Suprapubic skin (tissue), 4 donors: Measurements from ENCODE around the gene MLH3. TPM values are rescaled to one million over a fixed set of nuclear protein-coding genes. Genes with fewer than 3 reads are reported as not detected.

Experiments
- DNase-seq, 2 donors: peaks; one replicate each; pipeline ENCODE4 v3.0.0-alpha.2; 2019; ENCODE audit warnings: low spot score in 2 of 2
- H3K27ac ChIP-seq: fragments of 200-600 bp; sonication (generic); one replicate; pipeline ENCODE4 v1.5.1; 2019
- H3K27me3 ChIP-seq: fragments of 200-600 bp; sonication (generic); one replicate; pipeline ENCODE4 v1.5.1; 2019
- H3K36me3 ChIP-seq: fragments of 200-600 bp; sonication (generic); one replicate; pipeline ENCODE4 v1.5.1; 2019
- H3K4me1 ChIP-seq: fragments of 200-600 bp; sonication (generic); one replicate; pipeline ENCODE4 v1.5.1; 2019
- H3K4me3 ChIP-seq: fragments of 200-600 bp; sonication (generic); one replicate; pipeline ENCODE4 v1.5.1; 2019; ENCODE audit warnings: mild to moderate bottlenecking
- H3K9me3 ChIP-seq: fragments of 200-600 bp; sonication (generic); one replicate; pipeline ENCODE4 v1.5.1; 2019
- EP300 ChIP-seq: sonication (generic); formaldehyde crosslinking; IDR thresholded peaks from one replicate; pipeline ENCODE4 v1.6.1; 2017; ENCODE audit warnings: antibody characterized with exemption
- POLR2A ChIP-seq, 2 donors: fragments of 450-650 bp; IDR thresholded peaks; one replicate each; pipeline ENCODE4 v1.6.1; 2017; ENCODE audit warnings: antibody characterized with exemption in 2 of 2, mild to moderate bottlenecking in 2 of 2, moderate library complexity in 2 of 2
- POLR2AphosphoS5 ChIP-seq, 3 donors: sonication (generic); formaldehyde crosslinking; IDR thresholded peaks; one replicate each; pipeline ENCODE4 v1.6.1; 2017; ENCODE audit warnings: antibody characterized with exemption in 3 of 3
- WGBS: methylation state at CpG from one replicate; pipeline ENCODE4 v1.1.5; 2018; 5-methylcytosine and 5-hydroxymethylcytosine counted together
- total RNA-seq, 4 donors: library from RNA; depleted of rRNA; stranded (reverse); fragments of >200 nt; gene quantifications; one replicate each; pipeline ENCODE4 v1.1.0, GENCODE V29; 2016
- TF ChIP-seq, protein P1 (sequence below), 2 donors: fragments of 200-600 bp in 1 of 2; fragments of 450-650 bp in 1 of 2; sonication (generic) in 1 of 2; IDR thresholded peaks; one replicate each; pipeline ENCODE4 v1.5.1; 2016 to 2019; ENCODE audit warnings: antibody characterized with exemption in 2 of 2, mild to moderate bottlenecking in 1 of 2, moderate library complexity in 1 of 2

The MLH3 gene
- total RNA-seq, 4 donors from 2014 or later: 8.6 to 27.0 (median 14.1) TPM

DNA sequence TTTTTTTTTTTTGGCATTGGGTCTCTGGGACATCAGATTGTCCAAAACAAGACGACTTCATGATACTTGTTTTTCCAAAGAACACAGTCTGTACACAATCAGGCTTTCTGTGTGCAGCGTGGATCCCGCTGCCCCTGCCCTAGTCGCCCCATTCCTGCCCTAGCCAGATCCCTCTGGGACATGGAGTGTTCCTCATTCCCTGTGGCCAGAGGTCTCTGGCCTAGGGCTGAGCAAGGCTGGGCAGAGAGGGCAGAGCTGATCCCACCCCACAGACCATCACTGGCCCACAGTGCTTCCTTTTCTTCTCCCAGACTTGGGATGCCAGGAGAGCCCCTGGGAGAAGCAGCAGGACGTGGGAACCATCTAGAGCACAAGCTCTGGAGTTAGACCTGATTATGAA, 69.4 kb downstream of the MLH3 start:
- H3K9me3 ChIP-seq: no peaks in the 10 kb centered on the region
- 81% methylated on average over 4 of the region's 5 CpGs for WGBS
- no peaks in the 10 kb centered on the region for H3K27me3 ChIP-seq
- H3K4me1 ChIP-seq: peaks cover 47% of the 10 kb centered on the region
- DNase-seq: no peak
- H3K27ac ChIP-seq: no peak overlapping the region
- no peak overlapping the region for H3K4me3 ChIP-seq
- H3K36me3 ChIP-seq: no peaks in the 10 kb centered on the region
- TF ChIP-seq, protein P1, sequence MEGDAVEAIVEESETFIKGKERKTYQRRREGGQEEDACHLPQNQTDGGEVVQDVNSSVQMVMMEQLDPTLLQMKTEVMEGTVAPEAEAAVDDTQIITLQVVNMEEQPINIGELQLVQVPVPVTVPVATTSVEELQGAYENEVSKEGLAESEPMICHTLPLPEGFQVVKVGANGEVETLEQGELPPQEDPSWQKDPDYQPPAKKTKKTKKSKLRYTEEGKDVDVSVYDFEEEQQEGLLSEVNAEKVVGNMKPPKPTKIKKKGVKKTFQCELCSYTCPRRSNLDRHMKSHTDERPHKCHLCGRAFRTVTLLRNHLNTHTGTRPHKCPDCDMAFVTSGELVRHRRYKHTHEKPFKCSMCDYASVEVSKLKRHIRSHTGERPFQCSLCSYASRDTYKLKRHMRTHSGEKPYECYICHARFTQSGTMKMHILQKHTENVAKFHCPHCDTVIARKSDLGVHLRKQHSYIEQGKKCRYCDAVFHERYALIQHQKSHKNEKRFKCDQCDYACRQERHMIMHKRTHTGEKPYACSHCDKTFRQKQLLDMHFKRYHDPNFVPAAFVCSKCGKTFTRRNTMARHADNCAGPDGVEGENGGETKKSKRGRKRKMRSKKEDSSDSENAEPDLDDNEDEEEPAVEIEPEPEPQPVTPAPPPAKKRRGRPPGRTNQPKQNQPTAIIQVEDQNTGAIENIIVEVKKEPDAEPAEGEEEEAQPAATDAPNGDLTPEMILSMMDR (IDR thresholded peaks at IDR 0.05): no peak
- TF ChIP-seq POLR2A (IDR thresholded peaks at IDR 0.05) (no peak), POLR2AphosphoS5 (IDR thresholded peaks at IDR 0.05) (no peak), EP300 (no peak)

DNA sequence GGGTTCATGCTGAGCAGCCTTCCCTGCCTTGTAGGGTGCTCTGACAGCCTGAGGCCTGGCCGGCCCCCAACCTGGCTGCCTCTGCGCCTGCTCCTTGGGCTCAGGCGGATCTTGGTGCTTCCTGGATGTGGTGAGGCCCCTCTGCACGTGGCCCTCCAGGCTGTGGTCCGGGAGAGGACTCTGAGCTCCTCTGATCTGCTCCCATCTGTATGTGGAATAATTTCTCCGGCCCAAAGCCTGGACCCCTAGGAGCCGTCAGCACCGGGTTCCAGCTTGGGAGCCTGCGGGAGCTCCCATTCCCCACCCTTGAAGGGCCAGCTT, 69.8 kb downstream of the MLH3 start:
- no peak for DNase-seq
- WGBS: 95% methylated on average over 4 of the region's 9 CpGs
- Histone ChIP-seq H3K9me3 (no peaks in the 10 kb centered on the region), H3K27ac (no peak overlapping the region), H3K4me1 (peaks cover 51% of the 10 kb centered on the region), H3K4me3 (no peak overlapping the region), H3K27me3 (no peaks in the 10 kb centered on the region), H3K36me3 (no peaks in the 10 kb centered on the region)
- TF ChIP-seq, protein P1 (IDR thresholded peaks at IDR 0.05): no peak
- TF ChIP-seq POLR2A (IDR thresholded peaks at IDR 0.05): no peak
- no peak for TF ChIP-seq POLR2AphosphoS5 (IDR thresholded peaks at IDR 0.05)
- no peak for TF ChIP-seq EP300

DNA sequence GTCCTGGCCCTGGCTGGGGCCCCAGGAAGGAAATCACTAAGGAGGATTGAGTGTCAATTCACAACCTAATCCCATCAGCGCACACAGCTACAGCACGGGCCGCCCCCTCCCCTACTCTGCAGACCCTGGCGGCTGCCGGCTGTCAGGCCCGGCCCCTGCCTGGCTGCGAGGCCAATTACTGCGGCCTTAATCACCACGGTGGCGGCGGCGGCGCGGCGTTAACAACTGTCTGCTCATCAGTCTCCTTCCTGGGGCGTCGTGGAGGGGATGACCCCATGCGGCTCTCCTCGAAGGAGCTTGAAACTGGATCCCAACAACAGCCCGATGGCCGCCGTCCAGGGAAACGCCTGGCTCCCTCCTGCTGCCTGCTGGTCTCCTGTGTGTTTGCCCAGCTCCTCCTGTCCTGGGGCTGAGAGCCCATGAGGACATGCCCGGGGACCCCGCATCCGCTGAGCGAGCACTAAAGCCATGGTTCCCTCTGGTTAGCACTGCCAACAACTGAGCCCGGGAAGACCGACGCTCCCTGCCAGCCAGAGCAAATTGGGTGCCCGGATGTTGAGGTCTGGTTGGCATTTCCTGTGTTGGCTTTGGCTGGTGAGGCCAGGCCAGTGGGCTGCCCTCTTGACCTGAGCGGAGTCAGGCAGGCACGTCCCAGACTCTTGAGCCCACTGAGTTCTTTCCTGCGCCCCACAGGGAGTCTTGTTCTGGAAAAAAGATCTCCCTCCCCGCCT, 70.4 kb downstream of the MLH3 start:
- Histone ChIP-seq H3K4me3 (no peak overlapping the region), H3K27ac (no peak overlapping the region), H3K36me3 (no peaks in the 10 kb centered on the region), H3K27me3 (no peaks in the 10 kb centered on the region), H3K9me3 (no peaks in the 10 kb centered on the region), H3K4me1 (peaks cover 54% of the 10 kb centered on the region)
- TF ChIP-seq EP300: no peak
- peak in 1 of 3 donors; percentile 9 for TF ChIP-seq POLR2AphosphoS5 (IDR thresholded peaks at IDR 0.05)
- 69% methylated on average over 3 of the region's 35 CpGs for WGBS
- peak; percentile 62 to 76 for DNase-seq

DNA sequence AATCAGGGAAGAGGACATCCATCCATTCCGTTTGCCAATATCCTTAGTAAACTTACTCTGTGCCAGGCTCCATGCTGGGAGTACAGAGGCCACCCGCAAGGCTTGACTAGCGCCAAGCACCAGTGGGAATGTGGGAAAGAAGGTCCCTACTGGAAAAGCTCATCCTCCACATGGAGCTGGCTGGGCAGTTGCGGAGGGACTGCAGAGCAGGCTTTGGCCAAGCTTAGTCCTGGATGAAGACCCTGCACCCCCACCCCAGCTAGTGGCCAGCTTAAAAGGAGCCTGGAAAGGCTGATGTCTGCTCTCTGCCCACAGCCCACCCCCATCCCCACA, 70.9 kb downstream of the MLH3 start:
- H3K4me1 ChIP-seq: peaks cover 55% of the 10 kb centered on the region
- no peaks in the 10 kb centered on the region for H3K27me3 ChIP-seq
- H3K9me3 ChIP-seq: no peaks in the 10 kb centered on the region
- no peak overlapping the region for H3K27ac ChIP-seq
- DNase-seq: peak in 1 of 2 donors; percentile 74
- no peaks in the 10 kb centered on the region for H3K36me3 ChIP-seq
- TF ChIP-seq, protein P1 (IDR thresholded peaks at IDR 0.05): no peak
- TF ChIP-seq POLR2A (IDR thresholded peaks at IDR 0.05) (no peak), EP300 (no peak), POLR2AphosphoS5 (IDR thresholded peaks at IDR 0.05) (no peak)
- WGBS: 82% methylated on average over 4 of the region's 4 CpGs
- no peak overlapping the region for H3K4me3 ChIP-seq

DNA sequence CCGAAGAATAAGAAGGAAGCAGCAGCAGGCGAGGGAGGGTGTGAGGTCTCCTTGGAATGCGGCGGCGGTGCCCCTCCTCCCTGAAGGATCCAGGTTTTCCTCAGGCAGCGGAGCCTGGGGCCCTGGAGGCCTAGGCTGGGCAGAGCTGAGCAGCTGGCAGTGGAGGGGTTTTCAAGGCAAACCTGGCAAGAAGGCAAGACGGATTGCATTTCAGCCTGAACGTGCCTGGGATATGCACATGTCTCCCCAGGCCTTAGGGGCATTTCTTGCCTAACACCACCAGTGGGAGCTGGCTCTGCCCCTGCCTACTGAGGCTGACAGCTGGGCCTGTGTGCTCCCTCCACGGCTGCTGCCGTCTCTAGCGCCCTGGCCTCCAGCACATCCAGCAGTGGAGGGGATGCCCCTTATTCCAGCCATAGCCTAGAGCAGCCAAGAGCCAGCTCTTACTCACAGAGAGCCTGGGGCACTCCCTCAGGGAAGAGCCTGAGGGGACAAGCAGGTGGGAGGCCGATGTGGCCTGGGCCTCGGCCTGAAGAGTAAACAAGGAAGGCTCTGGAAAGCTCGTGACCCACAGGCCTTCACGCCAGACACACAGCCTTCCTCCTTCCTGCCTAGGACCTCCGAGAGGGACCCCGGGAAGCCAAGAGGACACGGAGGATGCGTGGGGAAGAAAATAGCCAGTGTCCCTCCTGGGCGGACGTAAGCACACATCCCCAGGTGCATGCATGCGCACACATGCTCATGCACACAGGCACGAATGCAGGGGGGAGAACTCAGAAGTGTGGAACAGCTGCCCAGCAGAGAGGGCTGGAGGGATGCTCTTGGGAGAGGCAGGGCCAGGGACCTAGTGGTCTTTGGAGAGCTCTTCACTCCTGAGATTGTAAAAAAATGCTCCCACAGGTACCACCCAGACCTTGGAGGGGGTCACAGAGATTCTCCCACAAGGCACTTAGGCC, 71.5 kb downstream of the MLH3 start:
- Histone ChIP-seq H3K27ac (no peak overlapping the region), H3K36me3 (no peaks in the 10 kb centered on the region), H3K4me1 (peaks cover 62% of the 10 kb centered on the region), H3K9me3 (no peaks in the 10 kb centered on the region), H3K4me3 (no peak overlapping the region), H3K27me3 (no peaks in the 10 kb centered on the region)
- DNase-seq: peak; percentile 62 to 78
- TF ChIP-seq POLR2AphosphoS5 (IDR thresholded peaks at IDR 0.05): no peak
- TF ChIP-seq, protein P1 (IDR thresholded peaks at IDR 0.05): no peak
- TF ChIP-seq POLR2A (IDR thresholded peaks at IDR 0.05): no peak
- no peak for TF ChIP-seq EP300
- WGBS: 55% methylated on average over 23 of the region's 23 CpGs
